Sigmoid colon (tissue), 7 donors: ENCODE results near the gene PHLDB2. TPM values are rescaled to one million over a fixed set of nuclear protein-coding genes. Genes with fewer than 3 reads are reported as not detected.

Experiments used
- DNase-seq: peaks from one replicate; pipeline ENCODE4 v3.0.0-alpha.2; 2019
- H3K27ac ChIP-seq, 4 donors: fragments of 200-600 bp; sonication (generic); one replicate each; pipeline ENCODE4 v1.5.1; 2016 to 2019; ENCODE audit warnings: mild to moderate bottlenecking in 1 of 4
- H3K27me3 ChIP-seq, 3 donors: fragments of 200-600 bp; sonication (generic); one replicate each; pipeline ENCODE4 v1.5.1; 2019; ENCODE audit warnings: mild to moderate bottlenecking in 1 of 3
- H3K36me3 ChIP-seq, 4 donors: fragments of 200-600 bp; sonication (generic); one replicate each; pipeline ENCODE4 v1.5.1; 2016 to 2019
- H3K4me1 ChIP-seq, 4 donors: fragments of 200-600 bp; sonication (generic); one replicate each; pipeline ENCODE4 v1.5.1; 2017 to 2019
- H3K4me3 ChIP-seq, 4 donors: fragments of 200-600 bp; sonication (generic); one replicate each; pipeline ENCODE4 v1.5.1; 2017 to 2019; ENCODE audit warnings: mild to moderate bottlenecking in 2 of 4, moderate library complexity in 1 of 4
- H3K9me3 ChIP-seq, 4 donors: fragments of 200-600 bp in 3 of 4; sonication (generic) in 3 of 4; one replicate each; pipeline versions ENCODE4 v1.5.1 to v1.6.1; 2013 to 2019
- CTCF ChIP-seq, 4 experiments: fragments of 450-650 bp in 3 of 4; fragments of 200-600 bp in 1 of 4; IDR thresholded peaks; one replicate each; pipeline ENCODE4 v1.5.1; 2016 to 2019; ENCODE audit warnings: antibody characterized with exemption in 4 of 4, mild to moderate bottlenecking in 3 of 4, moderate library complexity in 2 of 4
- EP300 ChIP-seq, 4 donors: sonication (generic); formaldehyde crosslinking; IDR thresholded peaks; one replicate each; pipeline ENCODE4 v1.6.1; 2017; ENCODE audit warnings: antibody characterized with exemption in 4 of 4
- POLR2A ChIP-seq, 2 donors: fragments of 450-650 bp; IDR thresholded peaks; one replicate each; pipeline ENCODE4 v1.6.1; 2016; ENCODE audit warnings: antibody characterized with exemption in 2 of 2, mild to moderate bottlenecking in 2 of 2, moderate library complexity in 2 of 2
- POLR2AphosphoS5 ChIP-seq, 4 donors: sonication (generic); formaldehyde crosslinking; IDR thresholded peaks; one replicate each; pipeline ENCODE4 v1.6.1; 2017; ENCODE audit warnings: antibody characterized with exemption in 4 of 4
- WGBS, 2 donors: extraction: QIAGEN DNeasy Blood & Tissue Kit; methylation state at CpG; one replicate each; pipeline ENCODE4 v1.1.7; 2013; 5-methylcytosine and 5-hydroxymethylcytosine counted together
- intact Hi-C: fragments of 100-400 bp; cut with DNase I; formaldehyde crosslinking; loops from one replicate; pipeline ENCODE4 v1.15.1; 2023
- polyA plus RNA-seq, 3 donors: library from polyadenylated mRNA; stranded (reverse); fragments of 200-250 nt; gene quantifications; one replicate each; pipeline ENCODE4 v1.2.3, GENCODE V29; 2013
- total RNA-seq, 4 donors: library from RNA; depleted of rRNA; stranded (reverse); fragments of >200 nt; gene quantifications; one replicate each; pipeline ENCODE4 v1.1.0, GENCODE V29; 2016
- donor health status: healthy with polysubstance abuse.
- donor health status: Bipolar disorder and iron deficiency.
- donor health status: healthy.

Gene PHLDB2
- total and polyA plus RNA-seq, 7 donors = 4.4 to 471 (median 120) TPM

DNA sequence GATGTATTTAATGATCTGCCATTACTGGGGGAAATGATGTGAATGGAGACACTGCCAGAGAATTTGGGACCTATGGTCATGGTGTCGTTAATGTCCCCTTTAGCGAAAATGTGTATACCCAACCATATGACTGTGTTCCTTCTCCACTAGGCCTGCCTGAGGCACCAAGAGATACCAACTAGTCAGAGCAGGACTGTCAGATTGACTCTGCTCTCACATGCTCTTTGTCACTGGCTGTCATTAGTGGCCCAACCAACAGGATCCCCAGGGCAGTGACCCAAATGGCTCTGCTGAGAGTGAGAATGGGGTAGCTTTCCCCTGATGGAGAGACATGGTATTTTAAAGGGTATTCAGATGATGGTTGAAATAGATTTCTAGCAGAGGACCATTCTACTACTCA lies 142.5 kb downstream of the PHLDB2 start:
- WGBS, 2 donors = 96 to 97% methylated on average over 2 of the region's 2 CpGs
- Histone ChIP-seq H3K36me3 (no peaks in the 10 kb centered on the region), H3K4me1 (peaks cover 0 to 13% (median 12%) of the 10 kb centered on the region in 4 donors), H3K27ac (no peak overlapping the region), H3K27me3 (peaks cover 0 to 22% (median 0%) of the 10 kb centered on the region in 3 donors), H3K9me3 (no peaks in the 10 kb centered on the region), H3K4me3 (no peak overlapping the region)
- DNase-seq = no peak
- intact Hi-C loops = no loop called here
- TF ChIP-seq POLR2AphosphoS5 (IDR thresholded peaks at IDR 0.05) (no peak), POLR2A (IDR thresholded peaks at IDR 0.05) (no peak)

DNA sequence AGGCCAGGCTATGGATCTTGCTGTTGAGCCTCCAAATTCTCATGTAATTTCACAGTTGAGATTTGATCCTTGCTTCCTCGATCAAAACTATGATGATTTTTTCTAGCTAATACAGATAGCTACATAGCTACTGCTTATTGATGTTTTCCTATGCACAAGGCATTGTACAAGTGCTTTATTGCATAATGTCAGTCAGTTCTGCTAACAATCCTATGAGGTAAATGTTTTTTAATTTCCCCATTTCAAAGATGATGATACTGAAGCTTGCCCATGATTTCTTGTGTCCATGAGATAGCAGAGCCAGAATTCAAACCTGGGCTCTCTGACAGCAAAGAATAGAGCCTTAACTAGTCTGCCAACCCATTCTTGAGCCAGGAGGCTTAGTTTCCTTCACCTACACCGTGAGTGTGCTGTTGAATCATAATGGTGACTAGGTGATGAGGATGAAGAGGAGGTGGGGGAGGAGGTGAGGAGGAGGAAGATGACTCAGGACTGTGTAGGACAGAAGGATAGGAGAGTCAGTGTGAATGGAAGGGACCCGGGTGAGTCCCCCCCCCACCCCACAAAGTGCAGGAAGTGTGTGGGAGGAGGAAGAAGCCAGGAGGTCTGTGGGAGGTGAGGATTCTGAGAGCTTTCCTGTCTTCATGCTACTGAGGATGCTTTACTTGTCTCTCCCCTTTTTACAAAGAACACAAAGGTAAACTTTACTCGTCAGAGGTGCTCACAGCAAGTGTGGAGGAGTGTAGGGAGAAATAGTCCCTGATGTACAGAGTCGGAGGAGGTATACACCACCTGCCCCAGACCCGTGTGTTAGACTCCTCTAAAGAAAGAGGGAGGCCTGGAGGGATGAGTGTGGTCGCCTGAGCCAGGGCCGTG lies 143.3 kb downstream of the PHLDB2 start:
- no peaks in the 10 kb centered on the region for H3K36me3 ChIP-seq
- no peak overlapping the region for H3K4me3 ChIP-seq
- peaks cover 0 to 13% (median 12%) of the 10 kb centered on the region in 4 donors for H3K4me1 ChIP-seq
- H3K9me3 ChIP-seq = no peaks in the 10 kb centered on the region
- TF ChIP-seq EP300 (IDR thresholded peaks at IDR 0.05) (no peak), POLR2A (IDR thresholded peaks at IDR 0.05) (no peak), CTCF (IDR thresholded peaks at IDR 0.05) (no peak), POLR2AphosphoS5 (IDR thresholded peaks at IDR 0.05) (no peak)
- no peak overlapping the region for H3K27ac ChIP-seq
- H3K27me3 ChIP-seq = peaks cover 0 to 22% (median 0%) of the 10 kb centered on the region in 3 donors
- intact Hi-C loops = no loop called here
- DNase-seq = no peak
- 73 to 77% methylated on average over 8 of the region's 8 CpGs for WGBS, 2 donors

- TF ChIP-seq EP300 (IDR thresholded peaks at IDR 0.05) (no peak), POLR2A (IDR thresholded peaks at IDR 0.05) (no peak), CTCF (IDR thresholded peaks at IDR 0.05) (no peak), POLR2AphosphoS5 (IDR thresholded peaks at IDR 0.05) (no peak)
- peaks cover 0 to 22% (median 0%) of the 10 kb centered on the region in 3 donors for H3K27me3 ChIP-seq
- intact Hi-C loops = no loop called here
- H3K4me1 ChIP-seq = peaks cover 0 to 12% (median 11%) of the 10 kb centered on the region in 4 donors
- no peak overlapping the region for H3K4me3 ChIP-seq
- no peaks in the 10 kb centered on the region for H3K36me3 ChIP-seq
- no peak overlapping the region for H3K27ac ChIP-seq
- WGBS, 2 donors = 82 to 93% methylated on average over 4 of the region's 4 CpGs
- H3K9me3 ChIP-seq = no peaks in the 10 kb centered on the region
- no peak for DNase-seq
Measured at GRCh38 chr3:112003321-112004080, 144.4 kb downstream of the PHLDB2 start.

GRCh38 chr3:112004187-112004586 lies 145.1 kb downstream of the PHLDB2 start:
- no peak overlapping the region for H3K4me3 ChIP-seq
- no peak overlapping the region for H3K27ac ChIP-seq
- 58 to 86% methylated on average over 2 of the region's 2 CpGs for WGBS, 2 donors
- no peak for DNase-seq
- TF ChIP-seq POLR2AphosphoS5 (IDR thresholded peaks at IDR 0.05) = no peak
- no peak for TF ChIP-seq POLR2A (IDR thresholded peaks at IDR 0.05)
- no peak for TF ChIP-seq CTCF (IDR thresholded peaks at IDR 0.05)
- TF ChIP-seq EP300 (IDR thresholded peaks at IDR 0.05) = no peak
- H3K27me3 ChIP-seq = peaks cover 0 to 18% (median 0%) of the 10 kb centered on the region in 3 donors
- no peaks in the 10 kb centered on the region for H3K36me3 ChIP-seq
- H3K4me1 ChIP-seq = peaks cover 0 to 5% (median 4%) of the 10 kb centered on the region in 4 donors
- H3K9me3 ChIP-seq = no peaks in the 10 kb centered on the region
- intact Hi-C loops = no loop called here

GRCh38 chr3:112004669-112005068 lies 145.6 kb downstream of the PHLDB2 start:
- DNase-seq = no peak
- H3K36me3 ChIP-seq = no peaks in the 10 kb centered on the region
- H3K27ac ChIP-seq = no peak overlapping the region
- TF ChIP-seq POLR2AphosphoS5 (IDR thresholded peaks at IDR 0.05) (no peak), CTCF (IDR thresholded peaks at IDR 0.05) (no peak), EP300 (IDR thresholded peaks at IDR 0.05) (no peak), POLR2A (IDR thresholded peaks at IDR 0.05) (no peak)
- H3K27me3 ChIP-seq = peaks cover 0 to 13% (median 0%) of the 10 kb centered on the region in 3 donors
- H3K4me3 ChIP-seq = no peak overlapping the region
- H3K9me3 ChIP-seq = no peaks in the 10 kb centered on the region
- intact Hi-C loops = no loop called here
- H3K4me1 ChIP-seq = peaks cover 0 to under 1% (median 0%) of the 10 kb centered on the region in 4 donors
- WGBS, 2 donors = 86 to 90% methylated on average over 2 of the region's 2 CpGs
